Liver (tissue), 9 donors: ENCODE results near the gene SANBR. TPM values are rescaled to one million over a fixed set of nuclear protein-coding genes. Genes with fewer than 3 reads are reported as not detected.

Experiments
- DNase-seq: peaks from one replicate; pipeline ENCODE4 v3.0.0-alpha.2; 2017; ENCODE audit warnings: low spot score
- H3K27ac ChIP-seq, 2 donors: one replicate each; pipeline ENCODE4 v1.7.0; 2013; ENCODE audit warnings: inconsistent platforms in 2 of 2, low read length in 2 of 2, control low read depth in 1 of 2, low read depth in 1 of 2, mild to moderate bottlenecking in 1 of 2
- H3K27me3 ChIP-seq, 4 donors: one replicate each; pipeline versions ENCODE4 v1.6.1 to v1.7.0; 2013; ENCODE audit warnings: low read length in 3 of 4, inconsistent platforms in 1 of 4, mild to moderate bottlenecking in 1 of 4, moderate library complexity in 1 of 4; ENCODE audit not compliant: control insufficient read depth in 4 of 4, insufficient read depth in 4 of 4
- H3K36me3 ChIP-seq, 4 donors: one replicate each; pipeline versions ENCODE4 v1.6.1 to v1.7.0; 2013; ENCODE audit warnings: low read length in 3 of 4, mild to moderate bottlenecking in 3 of 4, low read depth in 1 of 4, moderate library complexity in 1 of 4; ENCODE audit not compliant: control insufficient read depth in 4 of 4, insufficient read depth in 3 of 4
- H3K4me1 ChIP-seq, 4 donors: one replicate each; pipeline versions ENCODE4 v1.6.1 to v1.7.0; 2013; ENCODE audit warnings: low read length in 3 of 4, mild to moderate bottlenecking in 3 of 4, moderate library complexity in 1 of 4; ENCODE audit not compliant: control insufficient read depth in 4 of 4, insufficient read depth in 4 of 4
- H3K4me3 ChIP-seq, 3 donors: one replicate each; pipeline versions ENCODE4 v1.6.1 to v1.7.0; 2013; ENCODE audit warnings: low read length in 3 of 3, control low read depth in 1 of 3, low read depth in 1 of 3, mild to moderate bottlenecking in 1 of 3
- H3K9ac ChIP-seq, 2 donors: one replicate each; pipeline ENCODE4 v1.7.0; 2013; ENCODE audit warnings: low read length in 2 of 2, mild to moderate bottlenecking in 2 of 2, moderate library complexity in 2 of 2, control low read depth in 1 of 2, low read depth in 1 of 2
- H3K9me3 ChIP-seq, 4 donors: one replicate each; pipeline versions ENCODE4 v1.6.1 to v1.7.0; 2013; ENCODE audit warnings: low read length in 3 of 4; ENCODE audit not compliant: control insufficient read depth in 4 of 4
- ATF3 ChIP-seq: IDR thresholded peaks from 2 replicates; pipeline ENCODE4 v1.6.1; 2016; ENCODE audit warnings: antibody characterized with exemption
- EGR1 ChIP-seq, 2 donors: IDR thresholded peaks; 2 replicates each; pipeline ENCODE4 v1.6.1; 2016 to 2018; ENCODE audit warnings: antibody characterized with exemption in 2 of 2, low read depth in 2 of 2
- FOXA2 ChIP-seq: IDR thresholded peaks from 2 replicates; pipeline ENCODE4 v1.6.1; 2016; ENCODE audit warnings: antibody characterized with exemption
- GABPA ChIP-seq, 2 donors: IDR thresholded peaks in 1 of 2; conservative IDR thresholded peaks in 1 of 2; 2 replicates each; pipeline ENCODE4 v1.6.1; 2016; ENCODE audit warnings: antibody characterized with exemption in 2 of 2, mild to moderate bottlenecking in 1 of 2, moderate library complexity in 1 of 2
- HNF4A ChIP-seq, 2 donors: conservative IDR thresholded peaks; 2 replicates each; pipeline ENCODE4 v1.6.1; 2016; ENCODE audit warnings: antibody characterized with exemption in 2 of 2, mild to moderate bottlenecking in 2 of 2
- HNF4G ChIP-seq: IDR thresholded peaks from 2 replicates; pipeline ENCODE4 v1.6.1; 2016; ENCODE audit warnings: antibody characterized with exemption
- JUND ChIP-seq, 2 donors: IDR thresholded peaks; 2 replicates each; pipeline ENCODE4 v1.6.1; 2016; ENCODE audit warnings: antibody characterized with exemption in 2 of 2
- MAX ChIP-seq: IDR thresholded peaks from 2 replicates; pipeline ENCODE4 v1.6.1; 2016; ENCODE audit warnings: antibody characterized with exemption
- NR2F2 ChIP-seq: IDR thresholded peaks from 2 replicates; pipeline ENCODE4 v1.6.1; 2016; ENCODE audit warnings: antibody characterized with exemption
- RAD21 ChIP-seq, 2 donors: IDR thresholded peaks; 2 replicates each; pipeline ENCODE4 v1.6.1; 2016; ENCODE audit warnings: antibody characterized with exemption in 2 of 2, mild to moderate bottlenecking in 2 of 2
- REST ChIP-seq: IDR thresholded peaks from 2 replicates; pipeline ENCODE4 v1.6.1; 2016; ENCODE audit warnings: antibody characterized with exemption, mild to moderate bottlenecking
- TAF1 ChIP-seq: conservative IDR thresholded peaks from 2 replicates; pipeline ENCODE4 v1.6.1; 2016; ENCODE audit warnings: antibody characterized with exemption, mild to moderate bottlenecking
- YY1 ChIP-seq: IDR thresholded peaks from 2 replicates; pipeline ENCODE4 v1.6.1; 2016; ENCODE audit warnings: antibody characterized with exemption, mild to moderate bottlenecking
- WGBS: extraction: QIAGEN DNeasy Blood & Tissue Kit; methylation state at CpG from one replicate; pipeline ENCODE4 v1.1.7; 2013; 5-methylcytosine and 5-hydroxymethylcytosine counted together
- polyA plus RNA-seq, 2 donors: library from polyadenylated mRNA; stranded (reverse) in 1 of 2; unstranded in 1 of 2; fragments of 200-250 nt in 1 of 2; fragments of >200 nt in 1 of 2; fragmentation: Nextera tagmentation in 1 of 2; extraction: Ambion mirVana in 1 of 2; gene quantifications; one replicate each; pipeline versions ENCODE4 v1.2.1 to v1.2.3, GENCODE V29; 2013 to 2015
- total RNA-seq, 2 donors: library from RNA; depleted of rRNA; stranded (reverse); fragments of >200 nt; gene quantifications; one replicate each; pipeline ENCODE4 v1.2.3, GENCODE V29; 2014
- donor health status: healthy.
- donor health status: healthy.
- donor health status: healthy.
- donor health status: healthy.
- donor health status: healthy.

Gene SANBR
- total and polyA plus RNA-seq, 4 donors = 0.59 to 6.2 (median 2.1) TPM

GRCh38 chr2:61085883-61086282, 20.2 kb downstream of the SANBR start:
- Histone ChIP-seq H3K36me3 (peaks cover 0 to 1% (median 0%) of the 10 kb centered on the region in 4 donors), H3K4me1 (no peaks in the 10 kb centered on the region), H3K9me3 (no peaks in the 10 kb centered on the region), H3K27me3 (no peaks in the 10 kb centered on the region), H3K27ac (no peak overlapping the region), H3K4me3 (no peak overlapping the region), H3K9ac (no peak overlapping the region)
- no peak for DNase-seq
- 100% methylated on average over 1 of the region's 1 CpG for WGBS
- TF ChIP-seq FOXA2 (no peak), EGR1 (IDR thresholded peaks at IDR 0.05; ENCODE audit: low read depth in 2 of 2) (no peak), HNF4A (conservative IDR thresholded peaks at IDR 0.05) (no peak)

GRCh38 chr2:61089797-61090196, 24.1 kb downstream of the SANBR start:
- Histone ChIP-seq H3K4me3 (no peak overlapping the region), H3K27ac (no peak overlapping the region), H3K9me3 (no peaks in the 10 kb centered on the region), H3K27me3 (no peaks in the 10 kb centered on the region), H3K9ac (no peak overlapping the region), H3K4me1 (no peaks in the 10 kb centered on the region), H3K36me3 (peaks cover 0 to 1% (median 0%) of the 10 kb centered on the region in 4 donors)
- DNase-seq = no peak
- no peak for TF ChIP-seq YY1
- no peak for TF ChIP-seq GABPA (IDR thresholded peaks at IDR 0.05 in 1 of 2, conservative IDR thresholded peaks at IDR 0.05 in 1 of 2)
- TF ChIP-seq RAD21 (IDR thresholded peaks at IDR 0.05) = no peak
- TF ChIP-seq NR2F2 = no peak
- no peak for TF ChIP-seq JUND (IDR thresholded peaks at IDR 0.05)
- no peak for TF ChIP-seq FOXA2
- TF ChIP-seq HNF4G = no peak
- no peak for TF ChIP-seq ATF3

GRCh38 chr2:61090386-61090921, 24.8 kb downstream of the SANBR start:
- Histone ChIP-seq H3K27ac (no peak overlapping the region), H3K36me3 (peaks cover 0 to 1% (median 0%) of the 10 kb centered on the region in 4 donors), H3K9me3 (no peaks in the 10 kb centered on the region), H3K27me3 (no peaks in the 10 kb centered on the region), H3K4me3 (no peak overlapping the region), H3K9ac (no peak overlapping the region), H3K4me1 (no peaks in the 10 kb centered on the region)
- TF ChIP-seq REST (no peak), MAX (no peak), TAF1 (no peak), HNF4A (conservative IDR thresholded peaks at IDR 0.05) (no peak)
- DNase-seq = no peak
- whole genome bisulfite sequencing = 96% methylated on average over 5 of the region's 5 CpGs
